ENCODE results near the gene COX4I1. TPM values are rescaled to one million over a fixed set of nuclear protein-coding genes. Genes with fewer than 3 reads are reported as not detected.
A peak's percentile ranks its signal among the peaks of the same experiment; 100 is the strongest.

Gene COX4I1
- total and polyA plus RNA-seq, 2 donors from 2014 or later: 439 to 1,996 TPM

DNA sequence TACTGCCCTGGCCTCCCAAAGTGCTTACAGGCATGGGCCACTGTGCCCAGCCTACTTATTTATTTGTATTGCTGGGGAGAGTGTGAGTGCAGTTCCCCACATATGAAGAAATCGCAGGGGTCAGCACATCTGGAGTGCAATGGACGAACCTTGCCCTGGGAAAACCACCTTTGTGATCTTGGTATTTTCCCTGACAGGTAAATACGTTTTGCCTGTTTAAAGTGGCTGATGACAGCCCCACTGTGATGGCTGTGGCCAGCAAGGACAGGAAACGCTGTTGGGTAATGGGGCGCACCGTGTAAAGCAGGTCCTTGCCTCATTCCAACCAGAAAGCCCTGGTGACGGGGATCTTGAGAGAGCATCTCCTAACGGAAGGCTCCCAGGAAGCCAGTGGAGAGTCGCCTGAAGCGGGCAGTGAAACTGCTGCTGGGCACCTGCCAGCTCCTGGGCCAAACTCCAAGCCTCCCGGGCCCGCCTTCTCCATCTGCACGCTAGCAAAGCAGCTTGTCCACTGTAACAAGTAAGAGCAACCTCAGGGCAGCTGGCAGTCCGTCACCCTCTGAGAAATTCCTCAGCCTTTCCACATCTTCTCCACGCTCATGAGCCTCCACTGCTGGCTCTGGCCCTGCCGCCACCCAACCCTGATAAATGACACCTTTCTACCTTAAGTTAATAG, 17.7 kb upstream of the COX4I1 start:
- Histone ChIP-seq H3K27me3 (ENCODE audit: control insufficient read depth, insufficient read depth, low read length) (no peaks in the 10 kb centered on the region), H3K4me1 (ENCODE audit: control insufficient read depth in 2 of 3, insufficient read depth in 2 of 3, low read depth in 1 of 3, low read length in 3 of 3) (peaks cover 0 to 3% (median 0%) of the 10 kb centered on the region in 3 donors), H3K9me3 (ENCODE audit: control insufficient read depth in 2 of 3, insufficient read depth in 1 of 3, low read length in 3 of 3) (no peaks in the 10 kb centered on the region), H3K36me3 (ENCODE audit: control insufficient read depth in 2 of 3, insufficient read depth in 3 of 3, low read length in 3 of 3) (peaks cover 0 to 47% (median 20%) of the 10 kb centered on the region in 3 donors), H3K9ac (ENCODE audit: low read length in 3 of 3) (no peak overlapping the region), H3K27ac (ENCODE audit: low read depth in 2 of 2, low read length in 2 of 2) (no peak overlapping the region), H3K4me3 (ENCODE audit: low read length in 3 of 3) (no peak overlapping the region)
- no peak for DNase-seq
- intact Hi-C loops (cut with DNase I): no loop called here
- TF ChIP-seq, protein P1, sequence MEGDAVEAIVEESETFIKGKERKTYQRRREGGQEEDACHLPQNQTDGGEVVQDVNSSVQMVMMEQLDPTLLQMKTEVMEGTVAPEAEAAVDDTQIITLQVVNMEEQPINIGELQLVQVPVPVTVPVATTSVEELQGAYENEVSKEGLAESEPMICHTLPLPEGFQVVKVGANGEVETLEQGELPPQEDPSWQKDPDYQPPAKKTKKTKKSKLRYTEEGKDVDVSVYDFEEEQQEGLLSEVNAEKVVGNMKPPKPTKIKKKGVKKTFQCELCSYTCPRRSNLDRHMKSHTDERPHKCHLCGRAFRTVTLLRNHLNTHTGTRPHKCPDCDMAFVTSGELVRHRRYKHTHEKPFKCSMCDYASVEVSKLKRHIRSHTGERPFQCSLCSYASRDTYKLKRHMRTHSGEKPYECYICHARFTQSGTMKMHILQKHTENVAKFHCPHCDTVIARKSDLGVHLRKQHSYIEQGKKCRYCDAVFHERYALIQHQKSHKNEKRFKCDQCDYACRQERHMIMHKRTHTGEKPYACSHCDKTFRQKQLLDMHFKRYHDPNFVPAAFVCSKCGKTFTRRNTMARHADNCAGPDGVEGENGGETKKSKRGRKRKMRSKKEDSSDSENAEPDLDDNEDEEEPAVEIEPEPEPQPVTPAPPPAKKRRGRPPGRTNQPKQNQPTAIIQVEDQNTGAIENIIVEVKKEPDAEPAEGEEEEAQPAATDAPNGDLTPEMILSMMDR (IDR thresholded peaks at IDR 0.05; ENCODE audit: borderline replicate concordance, extremely low read depth, insufficient read depth): no peak
- no peak for FAIRE-seq

DNA sequence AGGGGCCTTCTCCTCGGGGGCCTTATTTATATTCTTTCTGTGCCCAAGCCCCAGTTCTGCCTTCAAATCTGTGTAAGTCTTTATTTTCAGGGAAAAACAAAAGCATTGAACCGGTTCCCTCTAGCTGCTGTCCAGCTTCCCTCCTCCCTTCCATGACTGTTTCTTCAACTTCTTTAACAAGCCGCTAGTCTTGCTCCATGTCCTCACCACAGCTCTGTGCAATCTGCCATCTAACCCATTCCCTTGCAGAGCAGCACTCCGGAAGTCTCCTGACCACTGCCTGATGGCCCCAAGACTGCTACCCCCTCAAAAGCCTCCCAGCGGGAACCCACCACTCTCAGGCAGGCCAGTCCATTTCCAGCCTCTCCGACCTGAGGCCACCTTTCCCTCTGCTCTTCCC, 17.0 kb upstream of the COX4I1 start:
- TF ChIP-seq, protein P1 (IDR thresholded peaks at IDR 0.05; ENCODE audit: borderline replicate concordance, extremely low read depth, insufficient read depth): no peak
- DNase-seq: peak in 1 of 5 donors; percentile 12
- FAIRE-seq: no peak
- Histone ChIP-seq H3K27ac (ENCODE audit: low read depth in 2 of 2, low read length in 2 of 2) (no peak overlapping the region), H3K4me3 (ENCODE audit: low read length in 3 of 3) (no peak overlapping the region), H3K36me3 (ENCODE audit: control insufficient read depth in 2 of 3, insufficient read depth in 3 of 3, low read length in 3 of 3) (peaks cover 0 to 45% (median 24%) of the 10 kb centered on the region in 3 donors), H3K27me3 (ENCODE audit: control insufficient read depth, insufficient read depth, low read length) (no peaks in the 10 kb centered on the region), H3K9ac (ENCODE audit: low read length in 3 of 3) (no peak overlapping the region), H3K9me3 (ENCODE audit: control insufficient read depth in 2 of 3, insufficient read depth in 1 of 3, low read length in 3 of 3) (no peaks in the 10 kb centered on the region), H3K4me1 (ENCODE audit: control insufficient read depth in 2 of 3, insufficient read depth in 2 of 3, low read depth in 1 of 3, low read length in 3 of 3) (peaks cover 0 to 3% (median 0%) of the 10 kb centered on the region in 3 donors)
- intact Hi-C loops (cut with DNase I): no loop called here

DNA sequence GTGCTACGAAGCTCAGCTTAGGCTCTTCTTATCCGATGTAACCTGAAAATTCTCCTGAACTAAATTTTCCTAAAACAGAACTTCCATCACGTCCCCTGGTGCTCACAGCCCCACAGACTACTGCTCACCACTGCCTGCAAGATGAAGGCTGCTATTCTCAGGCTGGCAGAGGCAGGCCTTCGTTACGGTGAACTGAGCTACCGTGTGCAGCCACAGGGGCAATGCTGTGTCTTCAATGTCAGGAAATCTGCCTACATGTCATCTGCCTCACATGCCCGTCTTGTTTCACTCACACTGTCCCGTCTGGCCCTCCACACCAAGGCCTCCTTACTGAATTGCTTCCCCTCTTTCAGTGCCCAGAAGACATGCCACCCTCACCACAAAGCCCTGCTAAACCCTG, 16.1 kb upstream of the COX4I1 start:
- Histone ChIP-seq H3K4me1 (ENCODE audit: control insufficient read depth in 2 of 3, insufficient read depth in 2 of 3, low read depth in 1 of 3, low read length in 3 of 3) (peaks cover 0 to 3% (median 0%) of the 10 kb centered on the region in 3 donors), H3K27me3 (ENCODE audit: control insufficient read depth, insufficient read depth, low read length) (no peaks in the 10 kb centered on the region), H3K9me3 (ENCODE audit: control insufficient read depth in 2 of 3, insufficient read depth in 1 of 3, low read length in 3 of 3) (no peaks in the 10 kb centered on the region), H3K9ac (ENCODE audit: low read length in 3 of 3) (no peak overlapping the region), H3K4me3 (ENCODE audit: low read length in 3 of 3) (no peak overlapping the region), H3K27ac (ENCODE audit: low read depth in 2 of 2, low read length in 2 of 2) (no peak overlapping the region), H3K36me3 (ENCODE audit: control insufficient read depth in 2 of 3, insufficient read depth in 3 of 3, low read length in 3 of 3) (peaks cover 0 to 43% (median 26%) of the 10 kb centered on the region in 3 donors)
- TF ChIP-seq, protein P1 (IDR thresholded peaks at IDR 0.05; ENCODE audit: borderline replicate concordance, extremely low read depth, insufficient read depth): no peak
- FAIRE-seq (no peak), DNase-seq (peak in 1 of 5 donors; percentile 55)
- intact Hi-C loops (cut with DNase I): no loop called here
